Melanocyte of skin (primary cell): ENCODE results near the gene PCDHGB6. TPM values are rescaled to one million over a fixed set of nuclear protein-coding genes. Genes with fewer than 3 reads are reported as not detected.

Source experiments
- total RNA-seq, 2 donors: library from RNA; depleted of rRNA; stranded (reverse); fragments of >200 nt; gene quantifications; 2 replicates each; pipeline ENCODE4 v1.2.3, GENCODE V29; 2012

Gene PCDHGB6
- total RNA-seq, 2 donors: 1.4 to 1.7 TPM

Other genes with a start within 250 kb of the PCDHGB6 start
- under 1 TPM; under 0.01 TPM for gene PCDHB7, start 235.4 kb upstream of the PCDHGB6 start, total RNA-seq
- gene PCDHB8, start 230.2 kb upstream of the PCDHGB6 start, total RNA-seq: under 1 TPM in 1 of 2 donors, not detected in 1; under 0.01 TPM
- not detected for gene PCDHB16, start 225.6 kb upstream of the PCDHGB6 start, total RNA-seq
- under 1 TPM in 1 of 2 donors, not detected in 1; under 0.01 TPM for gene PCDHB9, start 220.9 kb upstream of the PCDHGB6 start, total RNA-seq
- gene PCDHB10, start 215.7 kb upstream of the PCDHGB6 start, total RNA-seq: under 1 TPM in 1 of 2 donors, not detected in 1; under 0.01 TPM
- not detected for gene PCDHB11, start 208.4 kb upstream of the PCDHGB6 start, total RNA-seq
- under 1 TPM in 1 of 2 donors, not detected in 1; under 0.01 TPM for gene PCDHB12, start 199.3 kb upstream of the PCDHGB6 start, total RNA-seq
- gene PCDHB13, start 194.1 kb upstream of the PCDHGB6 start, total RNA-seq: under 1 TPM; under 0.01 to 0.34 TPM
- under 1 TPM in 1 of 2 donors, not detected in 1; under 0.01 TPM for gene PCDHB14, start 184.7 kb upstream of the PCDHGB6 start, total RNA-seq
- not detected for gene PCDHB15, start 162.6 kb upstream of the PCDHGB6 start, total RNA-seq
- not detected for gene SLC25A2, start 104.0 kb upstream of the PCDHGB6 start, total RNA-seq
- gene TAF7, start 87.2 kb upstream of the PCDHGB6 start, total RNA-seq: 10 to 100 TPM; 24.8 to 46.6 TPM
- gene PCDHGA1, start 77.5 kb upstream of the PCDHGB6 start, total RNA-seq: under 1 TPM; under 0.01 TPM
- gene PCDHGA2, start 69.3 kb upstream of the PCDHGB6 start, total RNA-seq: under 1 TPM; 0.67 to 0.69 TPM
- gene PCDHGA3, start 64.2 kb upstream of the PCDHGB6 start, total RNA-seq: under 1 TPM; 0.67 to 0.69 TPM
- under 1 TPM; 0.33 to 0.69 TPM for gene PCDHGB1, start 57.9 kb upstream of the PCDHGB6 start, total RNA-seq
- 1 to 10 TPM in 1 of 2 donors, under 1 TPM in 1; 0.67 to 1.0 TPM for gene PCDHGA4, start 53.0 kb upstream of the PCDHGB6 start, total RNA-seq
- 1 to 10 TPM in 1 of 2 donors, under 1 TPM in 1; 0.67 to 1.0 TPM for gene PCDHGB2, start 48.0 kb upstream of the PCDHGB6 start, total RNA-seq
- under 1 TPM; under 0.01 to 0.69 TPM for gene PCDHGA5, start 43.9 kb upstream of the PCDHGB6 start, total RNA-seq
- under 1 TPM; 0.69 to 1.00 TPM for gene PCDHGB3, start 37.8 kb upstream of the PCDHGB6 start, total RNA-seq
- gene PCDHGA6, start 34.1 kb upstream of the PCDHGB6 start, total RNA-seq: 1 to 10 TPM in 1 of 2 donors, under 1 TPM in 1; 1.00 to 2.1 TPM
- gene PCDHGA7, start 25.3 kb upstream of the PCDHGB6 start, total RNA-seq: 1 to 10 TPM in 1 of 2 donors, under 1 TPM in 1; 0.67 to 1.0 TPM
- 1 to 10 TPM; 5.3 to 5.9 TPM for gene PCDHGB4, start 20.3 kb upstream of the PCDHGB6 start, total RNA-seq
- under 1 TPM; 0.34 to 0.67 TPM for gene PCDHGA8, start 15.4 kb upstream of the PCDHGB6 start, total RNA-seq
- 10 to 100 TPM in 1 of 2 donors, 1 to 10 TPM in 1; 8.7 to 12.0 TPM for gene PCDHGB5, start 10.1 kb upstream of the PCDHGB6 start, total RNA-seq
- 1 to 10 TPM in 1 of 2 donors, under 1 TPM in 1; 1.00 to 1.4 TPM for gene PCDHGA9, start 5.2 kb upstream of the PCDHGB6 start, total RNA-seq
- 1 to 10 TPM; 4.5 to 5.0 TPM for gene PCDHGA10, start 5.0 kb downstream of the PCDHGB6 start, total RNA-seq
- gene PCDHGB7, start 9.7 kb downstream of the PCDHGB6 start, total RNA-seq: 1 to 10 TPM; 3.7 to 3.8 TPM
- gene PCDHGA11, start 13.0 kb downstream of the PCDHGB6 start, total RNA-seq: 1 to 10 TPM; 3.7 to 4.8 TPM
- 10 to 100 TPM; 28.0 to 36.8 TPM for gene PCDHGA12, start 22.5 kb downstream of the PCDHGB6 start, total RNA-seq
- 10 to 100 TPM; 50.2 to 64.6 TPM for gene PCDHGC3, start 67.9 kb downstream of the PCDHGB6 start, total RNA-seq
- 1 to 10 TPM; 1.4 to 1.7 TPM for gene PCDHGC4, start 77.0 kb downstream of the PCDHGB6 start, total RNA-seq
- gene PCDHGC5, start 81.1 kb downstream of the PCDHGB6 start, total RNA-seq: 1 to 10 TPM; 1.0 to 2.0 TPM
- 10 to 100 TPM; 12.4 to 23.3 TPM for gene DIAPH1, start 211.0 kb downstream of the PCDHGB6 start, total RNA-seq
- 10 to 100 TPM; 47.5 to 50.3 TPM for gene HDAC3, start 228.8 kb downstream of the PCDHGB6 start, total RNA-seq
- 1 to 10 TPM; 4.8 to 7.3 TPM for gene RELL2, start 229.0 kb downstream of the PCDHGB6 start, total RNA-seq
- gene FCHSD1, start 243.4 kb downstream of the PCDHGB6 start, total RNA-seq: 10 to 100 TPM; 20.0 to 22.3 TPM